ENCODE measurements around the gene OSBPL10.
"Not testable (repeated sequence)": the region's sequence is repeated elsewhere in the genome, so short reads cannot be mapped to it uniquely, and the experiment has no call there.

The OSBPL10 gene

DNA sequence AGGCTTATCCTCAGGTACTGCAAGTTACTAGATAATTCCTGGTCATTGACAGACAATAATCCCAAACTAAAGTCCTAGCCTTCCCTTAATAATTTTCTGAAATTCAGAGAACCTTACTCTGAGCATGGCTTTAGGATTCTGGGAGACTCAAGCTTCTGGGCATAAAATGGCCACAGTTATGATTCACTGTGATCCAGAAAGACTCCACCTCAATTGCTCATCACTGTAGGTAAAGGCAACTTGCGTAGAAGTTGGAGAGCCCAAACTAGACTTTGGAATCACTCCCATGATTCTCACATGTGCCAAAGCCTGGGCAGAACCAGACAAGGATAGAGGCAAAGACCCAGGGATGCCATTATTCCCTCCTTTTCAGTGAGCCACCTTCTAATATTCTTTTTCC lies 195.3 kb downstream of the OSBPL10 start:
- H3K4me3 ChIP-seq (ENCODE audit: low read depth, low read length) = no peak overlapping the region
- CTCF ChIA-PET = no interaction called here
- TF ChIP-seq, protein P1, sequence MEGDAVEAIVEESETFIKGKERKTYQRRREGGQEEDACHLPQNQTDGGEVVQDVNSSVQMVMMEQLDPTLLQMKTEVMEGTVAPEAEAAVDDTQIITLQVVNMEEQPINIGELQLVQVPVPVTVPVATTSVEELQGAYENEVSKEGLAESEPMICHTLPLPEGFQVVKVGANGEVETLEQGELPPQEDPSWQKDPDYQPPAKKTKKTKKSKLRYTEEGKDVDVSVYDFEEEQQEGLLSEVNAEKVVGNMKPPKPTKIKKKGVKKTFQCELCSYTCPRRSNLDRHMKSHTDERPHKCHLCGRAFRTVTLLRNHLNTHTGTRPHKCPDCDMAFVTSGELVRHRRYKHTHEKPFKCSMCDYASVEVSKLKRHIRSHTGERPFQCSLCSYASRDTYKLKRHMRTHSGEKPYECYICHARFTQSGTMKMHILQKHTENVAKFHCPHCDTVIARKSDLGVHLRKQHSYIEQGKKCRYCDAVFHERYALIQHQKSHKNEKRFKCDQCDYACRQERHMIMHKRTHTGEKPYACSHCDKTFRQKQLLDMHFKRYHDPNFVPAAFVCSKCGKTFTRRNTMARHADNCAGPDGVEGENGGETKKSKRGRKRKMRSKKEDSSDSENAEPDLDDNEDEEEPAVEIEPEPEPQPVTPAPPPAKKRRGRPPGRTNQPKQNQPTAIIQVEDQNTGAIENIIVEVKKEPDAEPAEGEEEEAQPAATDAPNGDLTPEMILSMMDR (IDR thresholded peaks at IDR 0.05; ENCODE audit: insufficient read depth, low read length, missing control alignments) = no peak
- POLR2A ChIA-PET = no interaction called here
- no peak for DNase-seq (ENCODE audit: low read depth, low spot score)

DNA sequence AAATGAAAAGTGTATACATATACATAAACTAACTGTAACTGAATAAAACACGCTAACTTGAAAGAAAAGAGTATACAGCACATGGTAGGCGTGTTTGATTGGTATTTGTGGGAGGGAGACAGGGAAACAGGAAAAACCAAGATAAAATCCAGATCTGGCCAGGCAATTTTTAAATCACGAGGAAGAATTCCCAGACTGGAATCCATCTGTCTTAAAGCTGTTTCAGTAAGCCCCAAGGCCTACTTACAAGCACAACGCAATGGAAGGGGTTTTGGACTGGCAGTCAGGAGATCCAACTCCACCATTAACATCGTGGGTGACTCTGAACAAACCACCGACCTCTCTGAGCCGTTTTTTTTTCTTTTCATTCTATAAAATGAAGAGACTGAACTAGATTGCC lies 195.8 kb downstream of the OSBPL10 start:
- ChIA-PET POLR2A (no interaction called here), CTCF (interaction anchor here (1.2 kb wide), 1 partner anchor 17 kb away, joined by 4 read pairs; no protein-coding TSS in a partner anchor)
- no peak for DNase-seq (ENCODE audit: low read depth, low spot score)
- TF ChIP-seq, protein P1 (IDR thresholded peaks at IDR 0.05; ENCODE audit: insufficient read depth, low read length, missing control alignments) = no peak
- no peak overlapping the region for H3K4me3 ChIP-seq (ENCODE audit: low read depth, low read length)

DNA sequence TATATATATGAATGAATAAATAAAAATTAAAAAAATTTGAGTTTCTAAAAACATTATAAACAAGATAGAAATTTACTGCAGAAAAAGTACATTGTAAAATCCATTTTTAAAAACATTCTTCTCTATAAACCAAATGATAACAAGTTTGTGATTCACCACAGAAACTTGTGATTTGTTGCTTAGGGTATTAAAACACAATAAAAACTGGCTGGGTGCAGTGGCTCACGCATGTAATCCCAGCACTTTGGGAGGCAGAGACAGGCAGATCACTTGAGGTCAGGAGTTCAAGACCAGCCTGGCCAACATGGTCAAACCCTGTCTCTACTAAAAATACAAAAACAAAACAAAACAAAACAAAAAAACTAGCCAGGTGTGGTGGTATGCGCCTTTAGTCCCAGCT lies 197.2 kb downstream of the OSBPL10 start:
- DNase-seq (ENCODE audit: low read depth, low spot score); H3K4me3 ChIP-seq (ENCODE audit: low read depth, low read length); POLR2A ChIA-PET; CTCF ChIA-PET: not testable (repeated sequence)

DNA sequence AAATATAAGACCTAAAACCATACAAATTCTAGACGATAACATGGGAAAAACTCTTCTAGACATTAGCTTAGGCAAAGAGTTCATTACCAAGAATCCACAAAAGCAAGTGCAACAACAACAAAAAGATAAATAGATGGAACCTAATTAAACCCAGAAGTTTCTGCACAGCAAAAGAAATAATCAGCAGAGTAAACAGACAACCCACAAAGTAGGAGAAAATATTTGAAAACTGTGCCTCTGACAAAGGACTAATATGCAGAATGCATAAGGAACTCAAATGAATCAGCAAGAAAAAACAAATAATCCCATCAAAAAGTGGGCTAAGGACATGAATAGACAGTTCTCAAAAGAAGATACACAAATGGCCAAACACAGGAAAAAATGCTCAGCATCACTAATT lies 198.8 kb downstream of the OSBPL10 start:
- POLR2A ChIA-PET; CTCF ChIA-PET; DNase-seq (ENCODE audit: low read depth, low spot score): not testable (repeated sequence)

DNA sequence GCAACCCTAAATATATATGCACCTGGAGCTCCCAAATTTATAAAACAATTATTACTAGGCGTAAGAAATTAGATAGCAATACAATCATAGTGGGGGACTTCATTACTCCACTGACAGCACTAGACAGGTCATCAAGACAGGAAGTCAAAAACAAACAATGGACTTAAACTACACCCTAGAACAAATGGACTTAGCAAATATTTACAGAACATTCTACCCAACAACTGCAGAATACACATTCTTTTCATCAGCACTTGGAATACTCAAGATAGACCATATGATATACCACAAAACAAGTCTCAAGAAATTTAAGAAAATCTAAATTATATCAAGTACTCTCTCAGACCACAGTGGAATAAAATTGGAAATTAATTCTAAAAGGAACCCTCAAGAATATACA lies 201.5 kb downstream of the OSBPL10 start:
- TF ChIP-seq, protein P1 (IDR thresholded peaks at IDR 0.05; ENCODE audit: insufficient read depth, low read length, missing control alignments) = no peak
- CTCF ChIA-PET = no interaction called here
- no peak for DNase-seq (ENCODE audit: low read depth, low spot score)
- no peak overlapping the region for H3K4me3 ChIP-seq (ENCODE audit: low read depth, low read length)
- POLR2A ChIA-PET = no interaction called here

More for the DNA sequence above, 198.8 kb downstream of the OSBPL10 start:
- not testable (repeated sequence) for H3K4me3 ChIP-seq (ENCODE audit: low read depth, low read length)

DNA sequence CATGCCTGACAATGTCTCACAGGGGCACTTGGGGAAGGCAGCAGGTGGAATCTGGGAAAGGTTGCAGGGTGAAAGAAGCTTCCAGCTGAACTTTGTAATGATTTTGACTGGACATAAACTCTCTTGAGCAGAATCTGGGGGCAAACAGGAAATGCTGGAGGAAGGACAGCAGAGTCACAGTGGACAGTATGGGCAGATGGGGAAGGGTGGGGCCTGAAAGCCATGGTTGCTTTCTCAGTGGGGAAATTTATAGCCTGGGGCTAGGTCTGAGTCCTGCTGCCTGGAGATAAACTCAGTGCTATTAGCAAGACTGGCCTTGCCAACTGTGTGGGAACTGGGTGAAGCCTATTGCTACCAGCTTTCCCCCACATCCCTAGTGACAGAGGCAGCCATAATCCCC lies 203.2 kb downstream of the OSBPL10 start:
- TF ChIP-seq, protein P1 (IDR thresholded peaks at IDR 0.05; ENCODE audit: insufficient read depth, low read length, missing control alignments) = no peak
- ChIA-PET POLR2A (no interaction called here), CTCF (interaction anchor here (1.2 kb wide), 1 partner anchor 9 kb away, joined by 9 read pairs; no protein-coding TSS in a partner anchor)
- DNase-seq (ENCODE audit: low read depth, low spot score) = no peak
- no peak overlapping the region for H3K4me3 ChIP-seq (ENCODE audit: low read depth, low read length)

DNA sequence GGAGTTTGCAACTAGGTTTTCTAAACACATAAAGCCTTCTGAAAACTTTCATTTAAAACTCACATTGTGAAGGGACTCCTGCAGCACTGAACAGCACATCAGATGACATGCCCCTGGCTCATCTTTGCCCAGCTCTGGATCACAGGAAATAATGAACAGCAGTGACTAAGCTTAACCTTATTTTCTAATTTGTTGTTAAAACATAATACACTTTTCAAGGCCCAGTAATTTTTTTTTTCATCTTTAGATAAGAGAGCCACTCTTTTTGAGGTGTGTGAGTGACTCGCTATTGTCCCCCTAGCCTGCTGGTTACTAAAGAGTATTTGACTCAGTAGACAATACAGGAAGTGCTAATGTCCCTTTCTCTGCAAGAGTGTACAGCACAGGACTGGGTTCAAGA lies 204.0 kb downstream of the OSBPL10 start:
- ChIA-PET CTCF (interaction anchor here (1.2 kb wide), 1 partner anchor 8 kb away, joined by 9 read pairs; no protein-coding TSS in a partner anchor), POLR2A (no interaction called here)
- H3K4me3 ChIP-seq (ENCODE audit: low read depth, low read length) = no peak overlapping the region
- TF ChIP-seq, protein P1 (IDR thresholded peaks at IDR 0.05; ENCODE audit: insufficient read depth, low read length, missing control alignments) = no peak
- no peak for DNase-seq (ENCODE audit: low read depth, low spot score)
